Measurements from ENCODE around the gene PRKAB1.

PRKAB1 gene

DNA sequence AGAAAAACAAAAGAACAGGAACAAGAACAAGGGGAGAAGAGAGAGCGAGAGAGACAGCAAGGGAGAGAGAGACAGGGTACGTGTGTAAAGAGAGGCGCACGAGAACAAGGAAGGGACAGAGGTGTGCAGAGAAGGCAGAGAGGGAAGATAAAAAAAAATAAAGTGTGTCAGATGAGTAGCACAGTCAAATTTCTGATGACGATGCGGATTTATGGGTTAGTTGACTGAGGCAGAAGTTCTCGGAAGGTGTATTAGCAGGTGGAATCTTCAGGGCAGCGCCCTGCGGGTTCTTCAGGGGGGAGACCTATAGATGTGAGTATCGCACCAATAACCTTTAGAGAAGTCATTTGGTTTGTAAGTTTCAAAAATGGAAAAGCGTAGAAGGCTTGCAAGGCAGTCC, 44.8 kb downstream of the PRKAB1 start:
- DNase-seq (ENCODE audit: low spot score): no peak

GRCh38 chr12:119713551-119714031, 45.7 kb downstream of the PRKAB1 start:
- DNase-seq (ENCODE audit: low spot score): no peak

DNA sequence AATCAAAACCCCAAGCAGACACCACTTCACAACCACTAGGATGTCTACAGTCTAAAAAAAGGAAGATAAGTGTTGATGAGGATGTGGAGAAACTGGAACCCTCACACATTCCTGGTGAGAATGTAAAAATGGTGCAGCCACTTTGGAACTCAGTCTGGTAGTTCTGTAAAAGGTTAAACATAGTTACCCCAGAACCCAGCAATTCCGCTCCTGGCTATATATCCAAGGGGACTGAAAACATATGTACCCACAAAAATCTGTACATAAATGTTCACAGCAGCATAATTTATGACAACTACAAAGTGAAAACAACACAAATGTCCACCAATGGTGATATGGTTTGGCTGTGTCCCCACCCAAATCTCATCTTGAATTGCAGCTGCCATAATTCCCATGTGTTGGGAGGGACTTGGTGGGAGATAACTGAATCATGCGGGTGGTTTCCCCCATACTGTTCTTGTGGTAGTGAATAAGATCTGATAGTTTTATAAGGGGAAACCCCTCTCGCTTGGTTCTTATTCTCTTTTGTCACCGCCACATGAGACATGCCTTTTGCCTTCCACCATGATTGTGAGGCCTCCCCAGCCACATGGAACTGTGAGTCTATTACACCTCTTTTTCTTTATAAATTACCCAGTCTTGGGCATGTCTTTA, 46.8 kb downstream of the PRKAB1 start:
- no peak for DNase-seq (ENCODE audit: low spot score)

DNA sequence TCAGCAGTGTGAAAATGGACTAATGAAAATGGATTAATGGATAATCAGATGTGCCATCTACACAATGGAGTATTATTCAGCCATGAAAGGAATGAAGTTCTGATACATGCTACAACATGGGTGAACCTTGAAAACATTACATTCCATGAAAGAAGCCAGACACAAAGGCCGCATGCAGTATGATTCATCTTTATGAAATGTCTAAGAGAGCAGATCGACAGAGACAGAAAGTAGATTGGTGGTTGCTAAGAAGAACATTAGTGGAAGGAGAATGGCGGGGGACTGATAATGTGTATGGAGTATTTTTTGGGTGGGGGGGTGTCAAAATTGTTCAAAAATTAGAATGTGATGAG, 47.3 kb downstream of the PRKAB1 start:
- DNase-seq (ENCODE audit: low spot score): no peak

DNA sequence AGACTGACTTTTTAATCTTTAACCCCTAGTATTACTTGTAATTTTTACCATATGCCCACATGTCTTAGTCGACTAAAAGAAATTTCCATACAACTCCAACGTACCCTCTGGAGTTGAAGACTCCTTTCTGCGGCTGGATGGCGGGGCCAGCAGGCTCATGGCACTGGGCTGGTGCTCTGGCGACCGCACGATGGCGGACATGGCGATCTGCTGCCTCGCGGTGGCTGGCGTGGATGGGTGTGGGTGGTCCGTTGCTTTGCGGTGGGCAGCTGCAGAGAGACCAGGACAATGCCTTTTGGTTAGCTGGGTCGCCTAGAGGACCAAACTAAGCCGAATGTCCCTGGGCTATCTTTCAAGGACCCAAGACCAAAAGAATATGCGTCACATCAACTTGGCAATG, 50.2 kb downstream of the PRKAB1 start:
- DNase-seq (ENCODE audit: low spot score): no peak

- DNase-seq (ENCODE audit: low spot score): no peak
Measured at GRCh38 chr12:119720349-119720748, 52.4 kb downstream of the PRKAB1 start.

DNA sequence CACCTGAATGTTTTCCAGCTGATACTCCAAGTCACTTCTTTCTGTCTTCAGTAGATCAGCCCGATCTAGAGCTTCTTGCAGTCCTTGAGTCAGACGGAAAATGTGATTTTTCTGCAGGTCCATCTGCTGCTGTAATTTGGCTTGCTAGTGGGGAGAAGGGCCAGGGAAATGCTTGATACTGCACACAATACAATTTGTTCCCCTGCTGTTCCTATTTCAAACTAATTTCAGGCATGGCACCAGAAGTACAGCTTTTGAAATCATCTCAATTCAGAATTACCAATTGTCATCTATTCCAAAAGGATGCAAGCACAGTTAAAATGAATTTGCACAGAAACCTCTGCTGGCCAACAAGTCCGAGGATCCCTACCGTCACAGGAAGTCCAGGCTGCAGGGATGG, 53.4 kb downstream of the PRKAB1 start:
- no peak for DNase-seq (ENCODE audit: low spot score)

DNA sequence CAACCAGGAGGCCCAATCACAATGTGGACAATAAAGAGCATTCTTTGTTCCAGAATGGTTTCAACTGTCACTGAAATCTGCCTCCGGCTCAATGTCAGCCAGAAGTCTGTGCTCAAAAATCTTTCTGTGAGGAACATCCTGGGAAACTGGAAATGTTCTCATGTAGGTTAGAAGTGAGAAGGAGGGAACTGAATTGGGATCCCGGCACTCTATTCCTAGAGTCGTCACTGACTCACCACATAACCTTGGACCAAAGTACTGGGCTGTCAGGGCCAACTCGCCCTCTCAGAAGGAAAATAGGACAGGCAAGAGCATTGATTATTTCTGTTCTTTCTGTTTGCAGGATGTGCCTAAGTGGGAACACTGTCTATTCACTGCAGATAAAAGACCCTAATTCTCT, 57.6 kb downstream of the PRKAB1 start:
- no peak for DNase-seq (ENCODE audit: low spot score)

DNA sequence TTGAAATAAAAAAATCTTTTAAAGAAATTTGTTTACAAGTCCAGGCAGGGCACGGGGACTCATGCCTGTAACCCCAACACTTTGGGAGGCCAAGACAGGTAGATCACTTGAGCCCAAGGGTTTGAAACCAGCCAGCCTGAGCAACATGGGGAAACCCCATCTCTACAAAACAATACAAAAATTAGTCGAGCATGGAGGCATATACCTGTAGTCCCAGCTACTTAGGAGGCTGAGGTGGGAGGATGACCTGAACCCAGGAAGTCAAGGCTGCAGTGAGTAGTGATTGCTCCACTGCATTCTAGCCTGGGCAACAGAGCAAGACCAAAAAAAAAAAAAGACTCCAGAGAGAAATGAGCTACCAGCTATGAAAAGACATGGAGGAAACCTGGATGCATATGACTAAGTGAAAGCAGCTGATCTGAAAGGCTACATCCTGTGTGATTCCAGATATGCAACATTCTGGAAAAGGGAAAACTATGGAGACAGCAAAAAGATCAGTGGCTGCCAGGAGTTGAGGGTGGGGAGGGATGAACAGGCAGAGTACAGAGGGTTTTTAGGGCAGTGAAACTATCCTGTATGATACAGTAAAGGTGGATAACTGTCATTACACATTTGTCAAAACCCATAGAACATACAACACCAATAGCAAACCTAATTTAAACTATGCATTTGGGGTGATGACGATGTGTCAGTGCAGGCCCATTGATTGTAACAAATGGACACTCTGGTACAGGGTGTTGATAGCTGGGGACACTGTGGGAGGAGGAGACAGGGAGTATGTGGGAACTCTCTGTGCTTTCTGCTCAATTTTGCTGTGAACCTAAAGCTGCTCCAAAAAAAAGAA, 59.9 kb downstream of the PRKAB1 start:
- no peak for DNase-seq (ENCODE audit: low spot score)

GRCh38 chr12:119728444-119728745, 60.5 kb downstream of the PRKAB1 start:
- DNase-seq (ENCODE audit: low spot score): no peak

DNA sequence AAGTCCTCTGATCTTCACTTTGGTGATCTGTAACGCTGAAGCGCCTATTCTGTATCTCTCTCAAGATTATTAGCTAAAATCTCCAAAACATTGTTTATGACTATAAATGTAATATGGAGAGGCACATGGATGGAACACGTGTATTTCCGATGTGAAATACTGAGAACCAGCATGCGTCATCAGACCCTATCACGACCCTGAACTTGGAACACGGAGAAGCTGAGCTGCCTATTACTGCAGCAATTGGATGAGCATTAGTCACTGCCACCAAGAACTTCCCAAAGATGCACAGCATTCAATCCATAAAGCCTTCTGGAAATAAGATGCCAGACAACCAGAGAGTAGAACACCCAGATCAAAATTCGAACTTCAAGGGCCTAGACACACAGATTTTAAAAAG, 61.9 kb downstream of the PRKAB1 start:
- DNase-seq (ENCODE audit: low spot score): no peak

DNA sequence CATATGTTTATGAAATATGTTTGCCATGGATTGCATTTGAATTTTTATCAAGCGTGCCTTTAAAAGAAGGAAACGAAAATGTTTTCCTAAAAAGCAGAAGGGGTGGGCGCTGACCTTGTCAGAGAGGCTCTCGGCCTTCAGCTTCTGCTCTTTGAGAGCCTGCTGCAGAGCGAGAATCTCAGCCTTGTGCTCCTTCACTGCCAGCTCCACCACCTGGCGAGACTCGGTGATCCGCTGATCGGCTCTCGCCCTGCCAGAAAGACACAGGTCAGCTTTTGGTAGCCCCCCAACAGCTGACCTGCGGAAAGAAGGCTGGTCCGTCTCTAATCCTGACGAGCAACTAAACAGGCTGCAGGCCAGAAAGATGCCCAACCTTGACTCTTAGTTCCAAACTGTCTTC, 62.4 kb downstream of the PRKAB1 start:
- DNase-seq (ENCODE audit: low spot score): no peak
